Activated T-cell treated with anti-CD3 and anti-CD28 coated beads for 48 hours (primary cell): ENCODE results near the gene PPFIBP1.

ENCODE experiments used
- DNase-seq: peaks from one replicate; pipeline ENCODE4 v3.0.0-alpha.2; 2020; ENCODE audit warnings: low read depth

The PPFIBP1 gene

DNA sequence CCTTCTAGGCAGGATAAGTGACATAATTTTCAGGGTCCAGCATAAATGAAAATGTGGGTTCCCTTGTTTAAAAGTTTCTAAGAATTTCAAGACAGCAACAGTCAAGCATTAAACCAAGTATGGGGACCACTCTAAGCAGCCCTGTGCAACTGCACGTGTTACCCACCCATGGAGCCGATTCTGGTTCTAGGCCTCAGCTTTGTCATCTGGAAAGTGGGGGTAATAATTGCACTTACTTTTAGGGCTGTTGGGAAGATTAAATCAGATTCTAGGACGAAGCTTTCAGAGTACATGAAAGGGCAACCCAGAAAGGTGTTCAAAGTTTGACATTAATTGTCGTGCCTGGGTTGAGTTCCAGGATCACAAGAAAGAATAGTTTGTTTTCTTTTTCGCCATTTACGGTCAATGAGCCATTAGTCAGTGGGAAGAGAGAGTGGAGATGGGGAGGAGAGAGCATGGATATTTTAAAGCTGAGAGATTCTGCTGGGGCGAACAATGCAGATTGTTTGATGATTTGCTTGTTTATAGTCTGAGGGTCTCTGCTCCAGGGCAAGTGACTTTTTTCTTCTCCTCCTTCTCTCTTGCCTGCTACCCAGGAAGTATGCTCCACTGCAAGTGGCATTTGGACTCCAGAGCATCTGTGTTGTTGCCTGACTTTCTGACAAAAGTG lies 10.7 kb upstream of the PPFIBP1 start:
- no peak for DNase-seq

- no peak for DNase-seq
These were observed 8.3 kb upstream of the PPFIBP1 start for GRCh38 chr12:27515671-27516070.

GRCh38 chr12:27516625-27517024 lies 7.4 kb upstream of the PPFIBP1 start:
- DNase-seq = no peak

- DNase-seq = no peak
These were observed 6.5 kb upstream of the PPFIBP1 start for GRCh38 chr12:27517546-27517945.

DNA sequence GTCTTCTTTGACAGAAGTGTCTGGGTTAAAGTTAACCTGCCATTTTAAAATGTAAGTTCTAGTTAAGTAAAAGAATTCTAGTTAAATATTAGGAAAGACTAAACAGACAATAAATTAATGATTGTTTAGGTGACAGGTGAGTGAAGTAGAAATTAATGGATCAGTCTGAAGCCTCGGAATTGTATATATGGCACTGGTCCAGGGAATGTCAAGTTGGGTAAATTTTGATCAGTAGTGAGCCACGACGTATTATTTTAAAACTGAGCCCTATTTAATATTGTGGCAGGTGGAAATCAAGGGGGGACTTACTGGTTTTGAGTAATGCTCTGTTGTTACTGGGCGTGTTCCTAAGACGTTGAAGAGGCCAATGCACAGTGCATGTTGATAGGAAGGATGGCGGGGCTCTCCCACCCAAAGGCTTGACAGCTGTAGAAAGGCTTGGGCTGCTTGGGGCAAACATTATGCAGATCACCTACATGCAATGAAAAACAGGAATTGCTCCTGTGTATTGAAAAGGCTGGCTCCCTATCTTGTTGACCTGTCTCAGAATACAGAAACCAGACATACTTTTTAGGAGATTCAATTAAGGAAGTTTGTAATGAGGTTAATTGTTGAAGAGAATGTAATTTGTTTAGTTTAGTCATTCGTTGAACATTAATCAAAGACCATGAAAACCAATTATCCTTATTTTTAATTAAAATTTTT lies 5.9 kb upstream of the PPFIBP1 start:
- DNase-seq = no peak

- no peak for DNase-seq
These were observed 2.9 kb upstream of the PPFIBP1 start for GRCh38 chr12:27521066-27521465.

DNA sequence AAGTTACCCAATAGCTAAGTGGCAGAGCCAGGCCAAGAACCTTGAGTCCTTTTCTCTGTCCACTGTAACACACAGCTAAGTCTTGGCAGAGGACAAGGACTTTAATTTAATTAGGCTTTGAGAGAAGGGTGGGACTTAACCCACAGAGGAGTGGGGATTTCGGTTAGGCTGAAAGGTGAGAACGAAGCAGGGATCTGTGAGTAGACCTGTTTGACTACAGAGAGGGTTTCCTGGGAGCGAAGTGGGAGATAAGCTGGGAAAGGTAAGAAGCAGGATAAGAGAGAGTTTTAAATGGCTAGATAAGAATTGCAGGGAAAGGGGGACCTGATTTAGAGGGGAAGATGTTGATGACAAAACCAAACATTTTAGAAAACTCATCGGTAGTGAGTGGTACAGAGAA lies 2.0 kb upstream of the PPFIBP1 start:
- no peak for DNase-seq

DNA sequence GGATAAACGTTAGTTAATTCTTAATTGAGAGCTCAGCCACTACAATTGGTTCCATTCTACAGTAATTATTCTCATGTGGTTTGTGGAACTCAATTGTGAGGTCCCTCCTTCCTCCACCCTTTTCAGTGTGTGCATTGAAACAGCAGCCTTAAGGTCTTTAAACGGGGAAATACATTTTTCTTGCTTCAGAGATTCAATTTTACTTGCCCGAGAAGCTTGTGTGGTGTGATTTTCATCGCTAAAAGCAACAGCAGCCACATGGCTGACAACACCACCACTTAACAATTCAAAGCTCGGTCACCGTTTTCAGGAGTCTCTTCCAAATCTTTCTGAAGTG lies 733 bp upstream of the PPFIBP1 start:
- DNase-seq = no peak

DNA sequence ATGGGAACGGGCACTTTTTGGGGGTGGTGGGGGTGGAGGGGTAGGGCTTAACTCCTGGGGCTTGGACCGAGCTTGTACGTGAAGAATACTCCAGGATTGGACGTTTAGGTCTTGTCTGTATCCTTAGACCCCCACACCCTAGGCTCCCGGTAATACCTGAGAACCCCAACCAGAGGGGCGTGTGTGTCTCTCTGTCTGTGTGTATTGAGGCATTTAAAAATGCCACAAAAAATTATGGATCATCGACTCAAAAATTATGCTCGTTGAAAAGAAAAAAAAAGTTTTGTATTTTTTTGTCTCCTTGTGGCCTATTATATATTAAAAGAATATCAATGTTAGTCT lies 459 bp downstream of the PPFIBP1 start:
- DNase-seq = no peak

DNA sequence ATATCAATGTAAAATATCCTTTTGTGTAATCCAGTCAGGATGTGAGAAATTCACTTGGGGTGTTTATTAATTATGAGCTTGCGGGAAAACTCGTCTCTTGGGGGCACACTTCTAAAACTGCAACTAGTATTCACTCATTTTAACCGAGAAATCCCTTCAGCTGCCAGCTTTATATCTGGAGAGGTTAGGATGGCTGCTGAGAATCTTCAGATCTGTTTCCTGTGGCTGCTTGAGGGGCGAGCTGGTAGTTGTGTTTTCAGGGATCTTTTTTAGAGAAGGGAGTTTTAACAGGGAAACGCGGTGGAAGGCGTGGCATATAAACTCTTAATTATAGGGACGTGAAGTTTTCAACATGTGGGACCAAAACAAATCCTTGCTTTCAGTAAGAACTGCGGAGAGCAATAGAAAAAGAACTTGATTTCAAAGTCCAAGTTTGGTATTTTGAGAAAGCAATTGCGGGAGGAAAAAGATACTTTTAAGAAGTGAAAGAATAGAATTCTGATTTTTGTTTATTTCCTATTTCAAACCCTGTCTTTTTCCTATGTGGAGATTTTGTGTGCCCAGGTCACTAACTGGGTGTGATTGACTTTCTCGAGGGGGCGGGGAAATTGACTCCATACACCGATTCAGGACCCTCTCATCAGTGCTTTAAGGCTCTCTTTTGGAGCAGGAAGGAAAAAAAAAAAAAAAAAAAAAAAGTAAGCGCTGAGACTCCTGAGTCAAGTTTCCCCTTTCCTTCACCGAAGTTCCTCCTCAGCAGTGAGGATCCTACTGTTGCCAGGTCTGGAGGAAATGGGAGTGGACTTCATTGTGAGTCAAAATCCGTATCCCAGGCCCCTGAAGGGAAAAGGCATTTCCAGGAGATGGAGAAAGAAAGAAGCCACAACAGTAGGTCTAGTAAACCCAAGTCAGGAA lies 1.1 kb downstream of the PPFIBP1 start:
- DNase-seq = no peak

DNA sequence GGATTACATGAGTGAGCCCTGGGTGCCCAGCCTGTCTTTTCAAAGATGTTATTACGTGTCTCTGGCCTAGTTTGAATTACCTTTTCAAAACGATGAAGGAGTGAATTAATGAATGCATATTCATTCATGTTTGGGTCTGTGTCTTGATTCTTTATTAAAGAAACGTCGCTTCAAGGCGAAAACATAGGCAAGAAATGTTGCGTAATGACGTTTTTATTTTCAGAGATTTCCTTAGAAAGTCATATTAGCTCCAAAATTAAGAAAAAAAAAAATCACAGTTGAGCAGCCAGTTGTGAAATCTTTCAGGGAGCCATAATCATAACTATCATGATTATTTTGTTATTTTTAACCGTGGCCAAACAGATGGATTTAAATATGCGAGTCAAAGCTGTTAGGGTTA lies 3.5 kb downstream of the PPFIBP1 start:
- no peak for DNase-seq

- no peak for DNase-seq
These were observed 4.8 kb downstream of the PPFIBP1 start for GRCh38 chr12:27528788-27529187.

DNA sequence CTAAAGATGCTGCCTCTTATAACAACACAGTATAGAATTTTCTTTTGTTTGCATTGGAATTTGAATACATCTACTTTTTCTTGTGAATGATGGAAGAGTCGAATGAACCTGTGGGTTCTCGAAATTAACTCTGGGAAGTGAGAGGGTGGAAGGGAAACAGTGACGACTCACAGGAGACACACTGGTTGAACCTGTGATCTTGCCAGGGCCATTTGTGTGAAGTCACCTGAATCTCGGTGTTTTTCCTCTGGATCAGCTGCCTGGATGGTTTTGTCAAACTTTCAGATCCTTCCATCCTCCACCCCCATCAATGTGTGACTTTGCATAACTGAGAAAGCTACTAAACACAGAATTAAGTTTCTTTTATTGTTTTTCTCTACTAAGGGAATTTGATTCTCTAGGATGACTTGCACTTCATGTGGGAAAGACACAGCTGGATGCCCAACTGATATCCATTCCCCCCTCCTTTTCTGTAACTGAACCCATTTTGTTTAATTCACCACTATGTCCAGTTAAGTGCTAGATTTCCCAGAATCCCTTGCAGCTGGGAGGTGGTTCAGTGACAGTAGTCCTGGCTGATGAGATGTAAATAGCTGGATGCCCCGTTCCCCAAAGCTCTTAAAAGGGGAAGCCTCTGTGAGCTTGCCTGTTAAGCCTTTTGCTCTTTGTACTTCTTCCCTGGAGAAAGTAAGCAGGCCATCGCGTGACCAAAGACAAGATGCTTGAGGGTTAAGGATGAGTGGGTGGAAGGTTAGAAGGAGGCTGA lies 6.3 kb downstream of the PPFIBP1 start:
- no peak for DNase-seq

GRCh38 chr12:27531896-27532295 lies 7.9 kb downstream of the PPFIBP1 start:
- no peak for DNase-seq

- DNase-seq = peak; percentile 13
These were observed 10.2 kb downstream of the PPFIBP1 start for GRCh38 chr12:27534060-27534764.

DNA sequence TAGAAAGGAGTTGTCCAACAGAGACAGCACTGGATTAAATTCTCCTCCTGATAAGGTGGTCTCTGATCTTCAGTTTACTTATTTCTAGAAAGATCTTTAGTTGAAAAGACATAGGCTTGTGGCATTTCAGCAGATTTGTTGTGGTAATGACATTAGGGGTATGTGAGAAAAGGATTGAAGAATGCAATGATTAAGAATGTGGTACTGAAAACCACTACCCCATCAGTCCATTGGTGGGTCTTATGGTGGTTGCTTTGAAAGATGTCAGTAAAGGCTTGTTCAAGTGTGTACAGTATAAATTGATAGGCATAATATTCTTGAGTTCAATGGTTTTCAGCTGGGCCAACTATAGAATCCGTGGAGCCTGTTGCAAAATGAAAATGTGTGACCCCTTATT lies 10.8 kb downstream of the PPFIBP1 start:
- DNase-seq = no peak

DNA sequence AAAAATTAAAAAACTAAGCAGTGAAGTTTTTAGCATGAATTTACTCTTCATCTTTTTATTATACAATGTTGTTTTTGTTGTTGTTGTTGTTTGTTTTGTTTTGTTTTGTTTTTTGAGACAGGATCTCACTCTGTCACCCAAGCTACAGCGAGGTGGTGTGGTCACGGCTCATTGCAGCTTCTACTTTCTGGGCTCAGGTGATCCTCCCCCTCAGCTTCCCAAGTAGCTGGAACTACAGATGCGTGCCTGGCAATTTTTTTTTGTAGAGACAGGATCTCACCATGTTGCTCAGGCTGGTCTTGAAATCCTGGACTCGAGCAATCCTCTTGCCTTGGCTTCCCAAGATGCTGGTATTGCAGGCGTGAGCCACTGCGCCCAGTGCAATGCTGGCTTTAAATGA lies 11.3 kb downstream of the PPFIBP1 start:
- DNase-seq = no peak

DNA sequence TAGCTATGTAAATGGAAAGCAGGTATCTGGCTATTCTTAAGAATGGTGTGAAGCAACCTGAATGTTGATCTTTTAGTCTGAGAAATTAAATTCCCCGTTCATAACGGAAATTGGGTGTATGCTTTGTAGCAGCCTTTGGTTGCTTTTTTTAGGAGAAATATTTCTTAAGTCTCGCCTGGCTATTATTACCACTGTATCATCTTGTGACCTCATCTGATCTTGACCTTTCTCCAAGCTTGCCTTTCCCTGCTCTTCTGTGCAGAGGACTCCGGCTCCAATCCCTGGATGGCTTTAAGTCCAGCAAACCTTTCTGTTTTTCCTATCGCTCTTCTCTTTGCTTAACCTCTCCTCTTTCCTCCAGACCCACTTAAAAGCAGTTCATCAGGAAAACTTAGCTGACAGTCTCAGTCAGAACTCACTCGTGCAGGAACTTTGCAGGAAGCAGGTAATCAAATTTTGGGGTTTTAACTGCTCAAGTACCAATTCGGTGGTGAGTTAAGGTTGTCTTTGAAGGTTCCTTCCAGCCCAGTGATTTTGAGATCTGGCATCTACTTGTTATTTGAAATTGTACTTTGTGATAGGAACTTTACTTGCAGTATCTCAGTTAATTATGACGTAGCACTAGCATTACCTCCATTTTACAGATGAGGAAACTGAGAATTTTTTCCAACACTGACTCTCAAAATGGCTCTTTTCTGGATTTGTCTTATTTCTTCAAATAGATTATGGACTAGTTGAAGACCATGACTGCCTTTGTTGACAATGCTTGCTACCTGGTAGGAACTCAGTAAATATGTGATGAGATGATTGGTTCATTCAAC lies 14.1 kb downstream of the PPFIBP1 start:
- DNase-seq = no peak

GRCh38 chr12:27539191-27539631 lies 15.2 kb downstream of the PPFIBP1 start:
- DNase-seq = no peak

GRCh38 chr12:27541031-27541719 lies 17.2 kb downstream of the PPFIBP1 start:
- DNase-seq = no peak
